Right renal cortex interstitium (tissue), 3 donors: ENCODE measurements around the gene CDHR3. TPM values are rescaled to one million over a fixed set of nuclear protein-coding genes. Genes with fewer than 3 reads are reported as not detected.
"Not testable (repeated sequence)": the region's sequence is repeated elsewhere in the genome, so short reads cannot be mapped to it uniquely, and the experiment has no call there.

ENCODE experiments used
- DNase-seq, 3 donors: peaks; one replicate each; pipeline ENCODE4 v3.0.0-alpha.2; 2013; ENCODE audit warnings: low read depth in 3 of 3, low spot score in 2 of 3
- polyA plus RNA-seq, 3 donors: library from polyadenylated mRNA; unstranded; fragments of 120-200 nt; gene quantifications; one replicate each; pipeline ENCODE4 v1.2.1, GENCODE V29; 2013; ENCODE audit not compliant: insufficient read length in 3 of 3

CDHR3 gene
- polyA plus RNA-seq, 3 donors = 4.8 to 5.9 (median 5.0) TPM

DNA sequence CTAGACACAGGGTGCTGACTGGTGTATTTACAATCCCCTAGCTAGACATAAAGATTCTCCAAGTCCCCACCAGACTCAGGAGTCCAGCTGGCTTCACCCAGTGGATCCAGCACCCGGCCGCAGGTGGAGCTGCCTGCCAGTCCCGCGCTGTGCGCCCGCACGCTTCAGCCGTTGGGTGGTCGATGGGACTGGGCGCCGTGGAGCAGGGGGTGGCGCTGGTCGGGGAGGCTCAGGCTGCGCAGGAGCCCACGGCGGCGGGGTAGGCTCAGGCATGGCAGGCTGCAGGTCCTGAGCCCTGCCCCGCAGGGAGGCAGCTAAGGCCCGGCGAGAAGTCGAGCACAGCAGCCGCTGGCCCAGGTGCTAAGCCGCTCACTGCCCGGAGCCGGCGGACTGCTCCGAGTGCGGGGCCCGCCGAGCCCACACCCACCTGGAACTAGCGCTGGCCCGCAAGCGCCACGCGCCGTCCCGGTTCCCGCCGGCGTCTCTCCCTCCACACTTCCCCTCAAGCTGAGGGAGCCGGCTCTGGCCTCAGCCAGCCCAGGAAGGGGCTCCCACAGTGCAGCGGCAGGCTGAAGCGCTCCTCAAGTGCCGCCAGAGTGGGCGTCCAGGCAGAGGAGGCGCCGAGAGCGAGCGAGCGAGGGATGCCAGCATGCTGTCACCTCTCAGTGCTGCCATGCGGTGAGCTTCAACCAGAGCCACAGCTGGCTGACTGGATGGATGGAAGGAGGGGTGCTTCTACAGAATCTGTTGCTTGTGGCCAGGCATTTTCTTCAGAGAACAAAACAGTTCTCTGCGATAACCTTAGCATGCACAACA, 7.2 kb upstream of the CDHR3 start:
- not testable (repeated sequence) for DNase-seq

DNA sequence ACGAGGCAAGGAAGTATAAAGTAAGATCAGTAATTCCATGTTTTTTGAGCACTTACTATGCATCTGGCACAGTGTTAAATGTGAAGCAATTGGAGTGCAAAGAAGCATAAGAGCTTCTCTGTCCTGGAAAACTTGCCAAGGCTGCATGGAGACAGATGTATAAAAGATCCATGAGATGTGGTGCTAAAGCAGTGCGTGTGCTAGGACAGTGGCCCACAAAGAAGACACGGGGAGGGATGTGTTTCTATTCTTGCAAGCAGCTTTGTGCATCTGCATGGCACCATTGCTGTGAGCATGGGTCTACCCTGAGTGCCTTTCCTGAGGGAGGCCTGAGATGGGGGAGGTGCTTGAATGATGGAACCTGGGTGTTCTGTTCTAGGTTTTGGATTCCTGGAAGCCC, 5.1 kb upstream of the CDHR3 start:
- DNase-seq = no peak

DNA sequence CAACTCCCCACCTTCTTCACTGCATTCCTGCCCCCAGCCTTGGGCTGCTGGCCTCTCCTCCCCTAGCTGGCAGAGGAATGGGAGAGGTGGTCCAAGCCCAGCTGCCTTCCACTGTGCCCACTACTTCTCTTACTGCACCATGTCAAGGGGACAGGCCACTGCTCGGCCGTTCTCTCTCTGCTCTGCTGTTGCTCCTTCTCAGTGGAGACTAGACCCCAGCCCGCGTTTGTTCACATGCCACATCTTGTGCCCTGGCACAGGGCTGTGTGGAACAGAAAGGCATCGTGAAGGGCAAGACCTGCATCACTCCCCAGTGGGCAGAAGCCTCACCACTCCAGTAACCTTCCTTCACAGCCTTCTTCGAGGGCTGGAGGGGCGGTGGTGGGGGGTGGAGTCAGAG, 711 bp upstream of the CDHR3 start:
- no peak for DNase-seq

DNA sequence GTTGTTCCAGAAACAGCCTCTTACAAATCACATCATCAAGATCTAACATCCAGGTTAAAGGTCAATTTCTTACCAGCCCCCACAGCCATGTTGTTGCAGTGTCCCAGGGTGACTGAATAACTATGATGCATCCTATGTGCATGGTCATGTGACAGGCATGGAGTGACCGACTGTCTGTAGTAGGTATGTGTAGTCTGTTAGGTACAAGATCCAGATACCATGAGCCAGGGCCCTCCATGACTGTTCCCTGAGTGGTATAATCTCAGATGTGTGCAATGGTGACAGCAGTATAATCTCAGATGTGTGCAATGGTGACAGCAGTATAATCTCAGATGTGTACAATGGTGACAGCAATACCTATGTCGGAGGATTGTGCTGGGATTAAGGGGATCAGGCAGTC, 8.8 kb downstream of the CDHR3 start:
- no peak for DNase-seq

DNA sequence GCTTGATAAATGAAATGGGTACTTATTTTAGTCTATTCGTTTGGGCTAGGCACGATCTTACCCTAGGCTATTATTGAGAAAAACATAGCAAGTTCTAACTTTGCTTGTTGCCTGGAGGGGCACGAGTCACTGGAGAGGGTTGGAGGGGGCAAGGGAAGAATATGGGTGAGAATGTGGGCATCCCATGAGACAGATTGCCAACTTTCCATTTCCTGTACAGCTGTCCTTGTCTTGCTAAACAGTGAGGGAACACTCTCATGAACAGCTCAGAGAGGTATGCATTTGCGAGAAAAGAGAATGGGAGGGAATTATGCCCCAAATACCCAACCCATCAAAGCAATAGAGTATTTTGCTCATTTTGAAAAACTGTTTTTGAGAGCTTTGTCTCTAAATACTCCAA, 9.2 kb downstream of the CDHR3 start:
- no peak for DNase-seq

DNA sequence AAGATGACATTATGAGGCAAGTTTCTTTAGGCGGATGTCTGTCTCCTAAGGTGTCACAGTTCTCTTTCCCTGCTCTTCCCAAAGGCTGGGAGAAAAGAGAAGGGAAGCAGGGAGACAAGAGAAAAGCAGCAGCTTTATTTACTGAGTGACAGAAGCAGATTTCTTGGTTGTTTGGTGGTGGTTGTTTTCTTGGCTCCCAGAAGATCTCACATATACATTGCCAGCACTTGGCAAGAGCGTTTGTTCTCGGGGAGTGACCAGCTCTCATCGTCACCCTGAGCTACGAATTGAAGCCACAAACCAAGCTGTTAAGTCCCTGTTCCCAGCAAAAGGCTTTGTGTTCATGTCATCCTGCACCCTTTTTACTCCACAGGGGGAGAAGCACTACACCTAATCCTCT, 11.4 kb downstream of the CDHR3 start:
- DNase-seq = no peak

DNA sequence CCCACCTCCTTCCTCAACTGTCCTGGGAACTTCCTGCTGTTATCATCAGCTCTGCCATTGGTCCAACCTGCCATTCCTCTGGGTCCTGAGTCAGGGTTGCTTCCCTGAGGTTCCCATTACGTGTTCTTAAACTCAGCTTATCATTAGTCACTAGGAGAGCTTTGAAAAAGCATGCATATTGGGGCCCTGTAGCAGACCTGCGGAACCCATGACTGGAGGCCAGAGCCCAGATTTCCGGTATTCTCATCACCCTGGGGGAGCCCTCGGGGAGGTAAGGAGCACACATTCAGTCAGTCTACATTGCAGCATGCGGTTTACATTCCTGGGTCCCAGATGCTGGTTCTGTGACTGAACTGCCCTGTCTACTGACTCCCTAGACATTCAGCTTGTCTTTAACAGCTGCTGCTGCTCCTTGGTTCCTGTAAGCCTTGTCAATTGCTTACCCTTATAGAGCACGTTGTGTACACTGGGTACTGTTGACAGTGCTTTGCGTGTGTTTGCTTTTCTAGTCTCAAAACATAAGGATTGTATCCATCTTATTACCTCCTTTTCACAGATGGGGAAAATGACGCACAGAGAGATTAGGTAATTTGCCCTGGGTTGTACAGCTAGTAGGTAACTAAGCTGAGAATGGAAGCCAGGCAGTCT, 12.8 kb downstream of the CDHR3 start:
- no peak for DNase-seq

DNA sequence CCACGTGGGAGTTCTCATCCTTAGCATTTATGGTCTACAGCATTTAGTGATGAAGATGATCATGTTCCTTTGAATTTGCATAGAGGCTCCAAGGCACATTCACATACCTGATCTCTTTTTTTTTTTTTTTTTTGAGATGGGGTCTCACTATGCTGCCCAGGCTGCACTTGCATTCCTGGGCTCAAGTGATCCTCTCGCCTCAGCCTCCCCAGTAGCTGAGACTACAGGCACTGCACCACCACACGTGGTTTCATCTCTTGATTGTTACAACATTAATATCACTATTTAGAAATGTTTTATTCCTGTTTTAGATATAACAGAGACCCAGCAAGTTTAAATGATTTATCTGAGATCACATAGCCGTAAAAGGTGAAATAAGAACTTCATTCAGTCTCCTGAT, 13.8 kb downstream of the CDHR3 start:
- no peak for DNase-seq

DNA sequence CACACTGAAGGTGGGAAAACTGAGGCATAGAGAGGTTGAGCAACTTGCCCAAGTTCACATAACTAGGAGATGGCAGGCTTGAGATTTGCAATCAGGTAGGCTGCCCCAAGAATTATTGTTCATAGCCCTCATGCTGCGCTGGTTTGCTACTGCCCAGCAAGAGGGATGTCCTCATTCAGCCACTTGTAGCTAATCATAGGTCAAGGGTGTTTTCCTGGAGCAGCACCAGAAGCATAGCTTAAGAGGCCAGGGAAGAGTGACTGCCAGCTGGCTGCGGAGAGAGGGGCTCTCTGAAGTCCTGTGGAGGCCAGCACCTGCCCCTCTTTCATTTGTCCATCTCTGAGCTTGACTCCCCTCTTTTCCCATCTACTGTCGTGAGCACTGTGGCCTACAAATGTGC, 15.0 kb downstream of the CDHR3 start:
- DNase-seq = no peak

DNA sequence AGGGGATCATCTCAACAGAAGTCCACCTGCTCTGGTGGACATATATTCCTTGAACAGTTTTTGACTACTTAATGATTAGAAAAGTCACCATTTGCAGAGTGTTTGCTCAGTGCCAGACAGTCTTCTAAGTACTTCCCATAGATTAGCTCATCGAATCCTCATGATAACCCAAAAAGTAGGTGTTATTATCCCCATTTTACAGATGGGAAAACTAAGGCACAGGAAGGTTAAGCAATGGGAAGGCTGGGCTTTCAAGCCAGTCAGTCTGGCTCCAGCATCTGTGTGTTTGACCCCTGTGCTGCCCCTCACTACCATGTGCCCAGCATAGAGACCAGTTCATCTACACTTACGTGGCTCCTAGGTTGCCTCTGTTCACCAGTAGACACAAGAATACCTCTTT, 15.9 kb downstream of the CDHR3 start:
- DNase-seq = no peak

DNA sequence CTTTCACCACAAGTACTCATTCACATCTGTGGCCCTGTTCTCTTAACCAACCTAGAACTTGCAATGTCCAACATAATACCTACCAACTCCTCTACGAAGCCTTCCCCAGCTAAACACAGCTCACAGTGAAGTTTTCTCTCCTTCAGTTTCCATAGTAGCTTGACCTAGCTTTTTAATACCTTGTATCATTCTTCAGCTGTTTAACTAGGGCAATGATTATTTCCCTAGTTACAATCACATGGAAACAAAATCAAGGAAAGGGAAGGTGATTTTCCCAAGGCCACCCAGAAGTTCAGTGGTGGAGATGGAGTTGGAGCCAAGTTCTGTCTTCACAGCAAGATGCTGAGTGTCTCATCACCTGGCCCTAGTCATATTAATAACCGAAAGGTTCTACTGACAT, 16.3 kb downstream of the CDHR3 start:
- DNase-seq = no peak

DNA sequence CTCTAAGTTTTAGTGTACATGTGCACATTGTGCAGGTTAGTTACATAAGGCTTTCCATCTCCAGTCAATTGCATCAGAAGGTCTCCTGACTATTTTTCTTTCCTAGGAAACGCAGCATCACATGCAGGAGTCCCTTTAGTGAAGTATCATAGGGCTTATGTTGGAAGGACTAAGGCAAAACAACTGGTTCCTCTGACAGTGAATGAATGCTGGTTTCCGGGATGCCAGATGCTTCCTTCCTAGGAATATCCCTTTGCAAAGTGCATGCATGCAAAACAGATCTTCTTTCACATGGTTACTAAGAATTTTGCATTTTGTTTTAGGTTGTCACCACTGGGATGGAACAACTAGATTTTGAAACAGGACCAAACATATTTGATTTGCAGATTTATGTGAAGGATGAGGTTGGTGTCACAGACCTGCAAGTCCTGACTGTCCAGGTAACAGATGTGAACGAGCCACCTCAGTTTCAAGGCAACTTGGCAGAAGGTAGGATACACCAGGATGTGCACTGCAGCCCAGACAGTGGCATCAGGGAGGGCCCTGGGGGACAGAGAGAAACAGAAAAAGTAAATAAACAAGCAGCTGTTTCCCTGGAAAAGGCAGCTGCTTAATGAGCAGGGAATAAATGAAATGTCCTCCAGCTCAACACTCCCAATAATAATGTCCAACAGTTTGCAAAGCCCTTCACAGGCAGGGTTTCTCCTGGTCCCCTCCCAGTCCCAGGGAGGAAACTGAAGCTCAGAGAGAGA, 17.8 kb downstream of the CDHR3 start:
- DNase-seq = no peak

DNA sequence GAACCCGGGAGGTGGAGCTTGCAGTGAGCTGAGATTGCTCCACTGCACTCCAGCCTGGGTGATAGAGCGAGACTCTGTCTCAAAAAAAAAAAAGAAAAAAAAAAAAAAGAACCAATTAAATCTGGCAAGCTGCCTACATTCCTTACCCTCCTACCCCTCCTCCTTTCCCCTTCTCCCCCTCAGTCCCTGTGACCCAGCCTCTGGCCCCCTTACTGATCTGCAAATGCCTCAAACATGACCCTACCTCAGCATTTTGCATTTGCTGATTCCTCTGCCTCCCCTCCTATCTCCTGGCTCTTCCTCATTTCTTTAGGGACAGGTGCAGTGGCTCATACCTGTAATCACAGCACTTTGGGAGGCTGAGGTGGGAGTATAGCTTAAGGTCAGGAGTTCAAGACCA, 19.3 kb downstream of the CDHR3 start:
- no peak for DNase-seq

DNA sequence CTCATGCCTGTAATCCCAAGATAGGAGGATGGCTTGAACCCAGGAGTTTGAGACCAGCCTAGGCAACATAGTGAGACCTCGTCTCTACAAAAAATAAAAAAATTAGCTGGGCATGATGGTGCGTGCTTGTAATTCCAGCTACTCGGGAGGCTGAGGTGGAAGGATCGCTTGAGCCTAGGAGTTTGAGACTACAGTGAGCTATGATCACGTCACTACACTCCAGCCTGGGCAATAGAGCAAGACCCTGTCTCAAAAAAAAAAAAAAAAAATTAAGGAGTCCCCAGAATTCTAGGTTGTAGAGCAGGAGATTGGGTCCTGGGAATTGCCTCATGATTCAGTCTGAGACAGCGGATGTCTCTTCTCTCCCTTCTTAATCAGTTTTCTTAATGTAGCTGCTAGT, 21.7 kb downstream of the CDHR3 start:
- not testable (repeated sequence) for DNase-seq

DNA sequence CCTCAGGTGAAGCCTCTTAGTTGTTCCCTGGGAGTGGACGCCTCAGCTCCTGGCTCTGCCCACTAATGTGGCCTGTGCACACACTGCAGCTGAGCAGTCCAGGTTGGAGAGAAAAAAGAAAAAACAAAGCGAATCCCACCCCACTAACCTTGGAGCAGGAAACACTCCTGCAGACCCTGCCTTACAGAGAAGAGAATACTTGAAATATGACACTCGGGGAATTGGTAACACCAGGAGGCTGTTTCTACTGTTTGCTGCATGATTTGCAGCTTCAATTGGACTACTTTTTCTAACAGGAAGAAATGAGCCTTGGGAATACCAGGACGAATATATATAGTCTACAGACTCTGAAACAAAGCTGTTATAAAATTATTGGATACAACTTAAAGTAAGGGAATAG, 22.2 kb downstream of the CDHR3 start:
- DNase-seq = no peak

DNA sequence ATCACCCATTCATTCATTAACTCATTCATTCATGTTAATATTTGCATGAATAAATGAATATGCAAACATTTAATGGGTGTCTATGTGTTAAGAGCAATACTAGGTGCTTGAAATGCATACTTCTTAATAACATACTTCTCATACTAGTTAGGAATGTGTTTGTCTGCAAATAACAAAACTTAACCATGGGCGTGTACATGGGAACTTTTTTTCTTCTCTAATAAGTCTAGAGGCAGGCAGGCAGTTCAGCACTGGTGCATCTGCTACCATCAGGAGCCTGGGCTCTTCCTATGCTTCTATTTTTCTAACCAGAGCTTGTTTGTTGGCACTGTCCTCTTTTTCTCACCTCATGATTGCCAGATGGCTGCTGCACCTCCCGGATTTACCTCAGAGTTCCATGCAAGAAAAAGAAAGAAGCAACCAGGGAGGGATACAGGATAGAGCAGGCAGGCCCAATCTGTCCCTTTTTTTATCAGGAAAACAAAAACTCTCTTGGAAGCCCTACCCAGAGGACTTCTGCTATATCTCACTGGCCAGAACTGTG, 22.7 kb downstream of the CDHR3 start:
- DNase-seq = no peak

DNA sequence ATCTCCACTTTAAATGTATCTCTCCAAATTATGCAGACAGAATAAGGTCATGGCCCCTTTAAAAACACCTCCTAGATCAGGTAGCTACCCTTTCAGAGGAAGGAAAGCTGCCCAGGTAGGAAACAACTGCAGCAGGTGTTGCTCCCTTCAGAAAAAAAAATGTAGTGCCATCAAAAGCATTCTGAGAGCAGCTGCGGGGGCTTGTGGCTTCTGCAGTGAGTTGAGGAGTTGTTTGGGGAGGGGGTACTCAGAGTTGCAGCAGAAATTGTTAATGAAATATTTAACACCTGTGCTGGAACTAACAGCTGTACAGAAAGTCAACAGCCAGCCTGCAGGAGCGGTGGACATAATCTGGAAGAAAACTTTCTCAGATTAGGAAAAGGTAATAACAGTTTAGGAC, 24.0 kb downstream of the CDHR3 start:
- no peak for DNase-seq

DNA sequence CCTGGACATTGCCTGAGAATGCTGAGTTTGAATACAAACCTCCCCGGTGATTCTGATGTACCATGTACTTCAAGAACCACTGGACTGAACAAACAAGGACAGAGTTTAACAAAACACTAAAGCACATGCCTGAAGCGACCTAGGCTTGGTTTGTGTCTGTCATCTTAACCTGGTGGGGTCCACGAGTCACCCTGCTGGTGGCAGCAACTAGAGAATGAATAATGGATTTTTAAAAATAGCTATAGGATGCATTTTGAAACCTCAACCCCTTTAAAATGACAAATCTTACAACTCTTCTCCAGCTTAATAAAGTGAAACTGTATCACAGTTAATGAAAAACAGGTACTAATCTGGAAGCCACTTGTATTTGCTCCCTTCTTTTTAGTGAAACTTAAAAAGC, 25.2 kb downstream of the CDHR3 start:
- no peak for DNase-seq

DNA sequence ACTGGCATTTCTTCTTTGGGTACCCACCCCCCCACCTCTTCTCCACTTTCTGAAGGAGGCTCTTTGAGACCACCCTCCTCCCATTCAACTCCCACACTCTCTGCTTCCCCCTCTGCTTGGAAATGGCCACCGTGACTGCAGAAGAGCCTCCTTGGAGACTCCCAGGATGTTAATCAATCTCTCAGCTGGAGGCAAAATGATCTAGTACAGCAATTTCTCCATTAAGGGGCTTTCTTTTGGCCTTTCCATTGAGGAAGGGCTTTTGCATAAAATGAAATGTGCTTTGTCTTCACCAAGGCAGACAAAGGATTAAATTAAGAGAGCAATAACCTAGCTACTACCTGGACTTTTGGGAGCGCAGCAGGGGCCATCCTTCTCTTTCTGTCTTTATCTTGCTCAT, 26.1 kb downstream of the CDHR3 start:
- DNase-seq = no peak

DNA sequence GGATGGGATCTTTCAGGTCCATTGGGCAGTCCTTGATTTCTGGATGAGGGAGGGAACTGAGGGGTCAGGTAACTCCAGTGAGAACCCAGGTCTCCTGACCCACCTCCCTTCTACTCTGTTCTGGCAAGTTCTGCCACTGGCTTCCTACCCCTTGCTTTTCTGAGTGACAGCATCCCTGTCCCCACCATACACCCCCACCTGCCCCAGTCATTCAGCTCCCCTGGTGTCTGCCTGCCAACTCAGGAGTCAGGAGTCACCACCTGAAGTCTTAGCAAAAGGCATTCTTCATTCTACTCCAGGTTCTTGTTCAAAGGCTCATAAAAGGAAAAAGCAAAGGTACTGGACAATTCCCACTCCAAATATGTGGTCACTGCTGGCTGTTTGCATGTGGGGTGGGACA, 26.6 kb downstream of the CDHR3 start:
- no peak for DNase-seq

DNA sequence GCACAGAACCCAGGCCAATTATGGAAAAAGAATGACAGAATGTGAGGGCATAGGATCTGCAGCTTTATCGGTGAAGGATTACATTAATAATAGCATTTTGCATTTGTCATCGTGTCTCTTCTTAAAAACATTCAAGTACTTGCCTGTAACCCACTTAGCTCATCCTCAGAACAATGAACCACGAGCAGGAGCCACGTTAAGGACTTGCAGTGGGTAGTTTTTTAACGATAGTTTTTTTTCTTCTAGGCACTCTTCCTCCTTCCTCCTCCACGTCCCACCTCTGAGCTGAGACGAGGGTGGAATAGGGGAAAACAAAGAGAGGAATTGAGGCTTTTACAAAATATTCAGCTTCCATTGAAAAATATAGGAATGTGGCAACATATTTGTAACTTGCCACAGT, 27.1 kb downstream of the CDHR3 start:
- DNase-seq = no peak
